Activated CD4-positive, CD25-positive, alpha-beta regulatory T cell treated with anti-CD3 and anti-CD28 coated beads, Interleukin-2, amount 50 U/mL, for 72 hours (primary cell): ENCODE measurements around the gene CAMK1D.

Experiments used
- DNase-seq: peaks from one replicate; pipeline ENCODE4 v3.0.0; 2021

The CAMK1D gene

GRCh38 chr10:12675186-12675585, 325.8 kb downstream of the CAMK1D start:
- no peak for DNase-seq

- DNase-seq: no peak
These were observed 330.3 kb downstream of the CAMK1D start for GRCh38 chr10:12679636-12680035.

- no peak for DNase-seq
These were observed 331.9 kb downstream of the CAMK1D start for GRCh38 chr10:12681252-12681651.

GRCh38 chr10:12684784-12685183, 335.4 kb downstream of the CAMK1D start:
- DNase-seq: no peak

GRCh38 chr10:12685261-12686058, 336.1 kb downstream of the CAMK1D start:
- no peak for DNase-seq

- no peak for DNase-seq
These were observed 338.6 kb downstream of the CAMK1D start for GRCh38 chr10:12687996-12688395.

GRCh38 chr10:12689893-12690292, 340.5 kb downstream of the CAMK1D start:
- no peak for DNase-seq

- no peak for DNase-seq
These were observed 341.3 kb downstream of the CAMK1D start for GRCh38 chr10:12690525-12691126.

- DNase-seq: no peak
These were observed 342.2 kb downstream of the CAMK1D start for GRCh38 chr10:12691596-12691995.

- no peak for DNase-seq
These were observed 348.4 kb downstream of the CAMK1D start for GRCh38 chr10:12697764-12698163.

GRCh38 chr10:12699258-12699700, 349.9 kb downstream of the CAMK1D start:
- DNase-seq: no peak

- no peak for DNase-seq
These were observed 350.6 kb downstream of the CAMK1D start for GRCh38 chr10:12699781-12700556.

GRCh38 chr10:12700557-12700874, 351.2 kb downstream of the CAMK1D start:
- DNase-seq: no peak

- no peak for DNase-seq
These were observed 352.3 kb downstream of the CAMK1D start for GRCh38 chr10:12701696-12702095.

GRCh38 chr10:12702215-12702770, 352.9 kb downstream of the CAMK1D start:
- no peak for DNase-seq

- DNase-seq: no peak
These were observed 353.8 kb downstream of the CAMK1D start for GRCh38 chr10:12703126-12703525.

GRCh38 chr10:12703813-12704212, 354.5 kb downstream of the CAMK1D start:
- DNase-seq: no peak

GRCh38 chr10:12704488-12704887, 355.1 kb downstream of the CAMK1D start:
- no peak for DNase-seq

GRCh38 chr10:12705943-12706342, 356.6 kb downstream of the CAMK1D start:
- no peak for DNase-seq

- DNase-seq: no peak
These were observed 358.3 kb downstream of the CAMK1D start for GRCh38 chr10:12707461-12708185.

- no peak for DNase-seq
These were observed 359.7 kb downstream of the CAMK1D start for GRCh38 chr10:12709000-12709401.

GRCh38 chr10:12709521-12709963, 360.2 kb downstream of the CAMK1D start:
- no peak for DNase-seq

- no peak for DNase-seq
These were observed 360.8 kb downstream of the CAMK1D start for GRCh38 chr10:12710157-12710556.
